Naive B cell (primary cell): ENCODE results near the gene TSEN2. TPM values are rescaled to one million over a fixed set of nuclear protein-coding genes. Genes with fewer than 3 reads are reported as not detected.
"Not testable (repeated sequence)": the region's sequence is repeated elsewhere in the genome, so short reads cannot be mapped to it uniquely, and the experiment has no call there.

Experiments used
- ATAC-seq, 2 donors: fragments of 150-1000 bp; cut with Tn5 transposase; 2 replicates each; pipeline ENCODE4 v1.10.0; 2021; ENCODE audit warnings: low read depth in 2 of 2, mild to moderate bottlenecking in 2 of 2, moderate library complexity in 2 of 2
- DNase-seq: peaks from one replicate; pipeline ENCODE4 v3.0.0; 2022
- H3K27ac Mint-ChIP-seq, 6 donors: one replicate each; pipeline ENCODE4 v1.8.0; 2020 to 2022; ENCODE audit warnings: mild to moderate bottlenecking in 6 of 6, mixed read lengths in 6 of 6, moderate library complexity in 5 of 6, inconsistent platforms in 2 of 6
- H3K27me3 Mint-ChIP-seq, 3 donors: one replicate each; pipeline ENCODE4 v1.8.0; 2021 to 2022; ENCODE audit warnings: mixed read lengths in 3 of 3, mild to moderate bottlenecking in 1 of 3
- H3K36me3 Mint-ChIP-seq, 2 donors: one replicate each; pipeline ENCODE4 v1.8.0; 2020 to 2022; ENCODE audit warnings: mixed read lengths in 2 of 2, inconsistent platforms in 1 of 2, mild to moderate bottlenecking in 1 of 2
- H3K4me1 Mint-ChIP-seq, 3 donors: one replicate each; pipeline ENCODE4 v1.8.0; 2020 to 2022; ENCODE audit warnings: mixed read lengths in 3 of 3, inconsistent platforms in 1 of 3, mild to moderate bottlenecking in 1 of 3, moderate library complexity in 1 of 3
- H3K4me3 Mint-ChIP-seq, 8 donors: one replicate each; pipeline ENCODE4 v1.8.0; 2020 to 2022; ENCODE audit warnings: mild to moderate bottlenecking in 8 of 8, mixed read lengths in 8 of 8, moderate library complexity in 8 of 8, inconsistent platforms in 2 of 8
- H3K9me3 Mint-ChIP-seq, 7 donors: one replicate each; pipeline ENCODE4 v1.8.0; 2020 to 2022; ENCODE audit warnings: mixed read lengths in 7 of 7, mild to moderate bottlenecking in 5 of 7, inconsistent platforms in 2 of 7, moderate library complexity in 1 of 7
- polyA plus RNA-seq, 6 donors: library from polyadenylated mRNA; unstranded; fragments of 300-500 nt; fragmentation: Illumina TruSeq; gene quantifications; one replicate each; pipeline ENCODE4 v1.2.3, GENCODE V29; 2021; ENCODE audit warnings: low read depth in 6 of 6

The TSEN2 gene
- polyA plus RNA-seq, 6 donors from 2014 or later, result 6.6 to 16.1 (median 11.4) TPM

- Mint-ChIP-seq H3K4me3 (no peak overlapping the region), H3K9me3 (no peaks in the 10 kb centered on the region), H3K27me3 (peaks cover 7 to 29% (median 9%) of the 10 kb centered on the region in 3 donors), H3K4me1 (no peaks in the 10 kb centered on the region), H3K36me3 (no peaks in the 10 kb centered on the region), H3K27ac (no peak overlapping the region)
- ATAC-seq (no peak), DNase-seq (no peak)
Observed at GRCh38 chr3:12470111-12470510, 14.2 kb upstream of the TSEN2 start.

- ATAC-seq, result no peak
- Mint-ChIP-seq H3K36me3 (no peaks in the 10 kb centered on the region), H3K4me3 (no peak overlapping the region), H3K4me1 (no peaks in the 10 kb centered on the region), H3K27ac (no peak overlapping the region), H3K9me3 (no peaks in the 10 kb centered on the region), H3K27me3 (peaks cover 9 to 31% (median 10%) of the 10 kb centered on the region in 3 donors)
- no peak for DNase-seq
Observed at GRCh38 chr3:12470680-12471079, 13.6 kb upstream of the TSEN2 start.

- Mint-ChIP-seq H3K4me3 (no peak overlapping the region), H3K4me1 (no peaks in the 10 kb centered on the region), H3K36me3 (no peaks in the 10 kb centered on the region), H3K27me3 (peaks cover 9 to 31% (median 10%) of the 10 kb centered on the region in 3 donors), H3K27ac (no peak overlapping the region), H3K9me3 (no peaks in the 10 kb centered on the region)
- DNase-seq (no peak), ATAC-seq (no peak)
Observed at GRCh38 chr3:12471241-12471640, 13.0 kb upstream of the TSEN2 start.

GRCh38 chr3:12472000-12472610, 12.2 kb upstream of the TSEN2 start:
- H3K36me3 Mint-ChIP-seq, result no peaks in the 10 kb centered on the region
- H3K27me3 Mint-ChIP-seq, result peaks cover 9 to 31% (median 10%) of the 10 kb centered on the region in 3 donors
- no peaks in the 10 kb centered on the region for H3K9me3 Mint-ChIP-seq
- no peak overlapping the region for H3K27ac Mint-ChIP-seq
- H3K4me3 Mint-ChIP-seq, result peak overlapping the region in 1 of 8 donors; percentile 26
- no peaks in the 10 kb centered on the region for H3K4me1 Mint-ChIP-seq
- ATAC-seq (no peak), DNase-seq (no peak)

GRCh38 chr3:12472796-12473195, 11.5 kb upstream of the TSEN2 start:
- Mint-ChIP-seq H3K27ac (no peak overlapping the region), H3K4me1 (no peaks in the 10 kb centered on the region), H3K27me3 (peaks cover 9 to 31% (median 10%) of the 10 kb centered on the region in 3 donors), H3K4me3 (no peak overlapping the region), H3K36me3 (no peaks in the 10 kb centered on the region), H3K9me3 (no peaks in the 10 kb centered on the region)
- ATAC-seq, result no peak
- DNase-seq, result no peak

- Mint-ChIP-seq H3K27me3 (peaks cover 4 to 28% (median 10%) of the 10 kb centered on the region in 3 donors), H3K36me3 (no peaks in the 10 kb centered on the region), H3K4me1 (no peaks in the 10 kb centered on the region), H3K9me3 (no peaks in the 10 kb centered on the region), H3K4me3 (no peak overlapping the region), H3K27ac (no peak overlapping the region)
- ATAC-seq (no peak), DNase-seq (no peak)
Observed at GRCh38 chr3:12473511-12473910, 10.8 kb upstream of the TSEN2 start.

- Mint-ChIP-seq H3K36me3 (no peaks in the 10 kb centered on the region), H3K4me1 (peaks cover 0 to 3% (median 0%) of the 10 kb centered on the region in 3 donors)
Observed at GRCh38 chr3:12476238-12476897, 7.9 kb upstream of the TSEN2 start.

GRCh38 chr3:12477256-12477655, 7.0 kb upstream of the TSEN2 start:
- H3K27ac Mint-ChIP-seq, result peak overlapping the region in 1 of 6 donors; percentile 50
- no peaks in the 10 kb centered on the region for H3K36me3 Mint-ChIP-seq
- peaks cover 0 to 3% (median 0%) of the 10 kb centered on the region in 3 donors for H3K4me1 Mint-ChIP-seq
- DNase-seq (no peak), ATAC-seq (no peak)
- H3K4me3 Mint-ChIP-seq, result no peak overlapping the region
- peaks cover 0 to 16% (median 10%) of the 10 kb centered on the region in 3 donors for H3K27me3 Mint-ChIP-seq
- no peaks in the 10 kb centered on the region for H3K9me3 Mint-ChIP-seq

More at GRCh38 chr3:12476238-12476897, 7.9 kb upstream of the TSEN2 start:
- peak overlapping the region in 2 of 6 donors; percentile 50 to 69 for H3K27ac Mint-ChIP-seq
- peaks cover 0 to 22% (median 10%) of the 10 kb centered on the region in 3 donors for H3K27me3 Mint-ChIP-seq
- ATAC-seq (no peak), DNase-seq (no peak)
- no peaks in the 10 kb centered on the region for H3K9me3 Mint-ChIP-seq
- H3K4me3 Mint-ChIP-seq, result no peak overlapping the region

GRCh38 chr3:12478326-12478725, 6.0 kb upstream of the TSEN2 start:
- DNase-seq (no peak), ATAC-seq (no peak)
- H3K4me1 Mint-ChIP-seq, result peaks cover 4 to 6% (median 5%) of the 10 kb centered on the region in 3 donors
- H3K27ac Mint-ChIP-seq, result no peak overlapping the region
- peaks cover 0 to 16% (median 5%) of the 10 kb centered on the region in 3 donors for H3K27me3 Mint-ChIP-seq
- H3K9me3 Mint-ChIP-seq, result no peaks in the 10 kb centered on the region
- no peak overlapping the region for H3K4me3 Mint-ChIP-seq
- no peaks in the 10 kb centered on the region for H3K36me3 Mint-ChIP-seq

GRCh38 chr3:12479198-12479597, 5.1 kb upstream of the TSEN2 start:
- H3K27ac Mint-ChIP-seq, H3K36me3 Mint-ChIP-seq, DNase-seq, H3K4me3 Mint-ChIP-seq, ATAC-seq, H3K9me3 Mint-ChIP-seq: not testable (repeated sequence)
- peaks cover 12 to 13% (median 12%) of the 10 kb centered on the region in 3 donors for H3K4me1 Mint-ChIP-seq
- peaks cover 0 to 11% (median 5%) of the 10 kb centered on the region in 3 donors for H3K27me3 Mint-ChIP-seq

GRCh38 chr3:12479919-12480427, 4.3 kb upstream of the TSEN2 start:
- no peaks in the 10 kb centered on the region for H3K36me3 Mint-ChIP-seq
- no peak for ATAC-seq
- peaks cover 18 to 19% (median 19%) of the 10 kb centered on the region in 3 donors for H3K4me1 Mint-ChIP-seq
- H3K9me3 Mint-ChIP-seq, result no peaks in the 10 kb centered on the region
- no peak overlapping the region for H3K27ac Mint-ChIP-seq
- peak overlapping the region in 1 of 8 donors; percentile 63 for H3K4me3 Mint-ChIP-seq
- H3K27me3 Mint-ChIP-seq, result peaks cover 0 to 4% (median 4%) of the 10 kb centered on the region in 3 donors
- peak; percentile 39 for DNase-seq

GRCh38 chr3:12483410-12483809, 870 bp upstream of the TSEN2 start:
- H3K9me3 Mint-ChIP-seq, result no peaks in the 10 kb centered on the region
- H3K36me3 Mint-ChIP-seq, result no peaks in the 10 kb centered on the region
- peaks cover 28 to 34% (median 31%) of the 10 kb centered on the region in 3 donors for H3K4me1 Mint-ChIP-seq
- H3K27ac Mint-ChIP-seq, result peak overlapping the region in 5 of 6 donors; percentile 89 to 97 (median 94)
- peak overlapping the region; percentile 85 to 98 (median 95) for H3K4me3 Mint-ChIP-seq
- no peak for DNase-seq
- no peaks in the 10 kb centered on the region for H3K27me3 Mint-ChIP-seq
- no peak for ATAC-seq

GRCh38 chr3:12483872-12484197, 445 bp upstream of the TSEN2 start:
- peak overlapping the region; percentile 88 to 97 (median 93) for H3K27ac Mint-ChIP-seq
- H3K4me3 Mint-ChIP-seq, result peak overlapping the region; percentile 85 to 98 (median 95)
- DNase-seq, result no peak
- H3K4me1 Mint-ChIP-seq, result peaks cover 28 to 34% (median 31%) of the 10 kb centered on the region in 3 donors
- H3K9me3 Mint-ChIP-seq, result no peaks in the 10 kb centered on the region
- no peak for ATAC-seq
- no peaks in the 10 kb centered on the region for H3K27me3 Mint-ChIP-seq
- no peaks in the 10 kb centered on the region for H3K36me3 Mint-ChIP-seq

- no peak for DNase-seq
- peaks cover 0 to 4% of the 10 kb centered on the region in 2 donors for H3K36me3 Mint-ChIP-seq
- peaks cover 28 to 34% (median 28%) of the 10 kb centered on the region in 3 donors for H3K4me1 Mint-ChIP-seq
Observed at GRCh38 chr3:12484983-12485327, 675 bp downstream of the TSEN2 start.

More at GRCh38 chr3:12484983-12485327, 675 bp downstream of the TSEN2 start:
- no peak for ATAC-seq
- H3K9me3 Mint-ChIP-seq, result no peaks in the 10 kb centered on the region
- H3K4me3 Mint-ChIP-seq, result peak overlapping the region; percentile 85 to 98 (median 95)
- no peaks in the 10 kb centered on the region for H3K27me3 Mint-ChIP-seq
- H3K27ac Mint-ChIP-seq, result peak overlapping the region in 5 of 6 donors; percentile 76 to 97 (median 93)
